Stimulated activated CD8-positive, alpha-beta memory T cell treated with anti-CD3 and anti-CD28 coated beads, Interleukin-15, amount 100 ng/mL, for 24 hours (primary cell): ENCODE results near the gene ZNF500.
A peak's percentile ranks its signal among the peaks of the same experiment; 100 is the strongest.
"Not testable (repeated sequence)": the region's sequence is repeated elsewhere in the genome, so short reads cannot be mapped to it uniquely, and the experiment has no call there.

ENCODE experiments used
- DNase-seq: peaks from one replicate; pipeline ENCODE4 v3.0.0-alpha.2; 2020; ENCODE audit warnings: low read depth

The ZNF500 gene

DNA sequence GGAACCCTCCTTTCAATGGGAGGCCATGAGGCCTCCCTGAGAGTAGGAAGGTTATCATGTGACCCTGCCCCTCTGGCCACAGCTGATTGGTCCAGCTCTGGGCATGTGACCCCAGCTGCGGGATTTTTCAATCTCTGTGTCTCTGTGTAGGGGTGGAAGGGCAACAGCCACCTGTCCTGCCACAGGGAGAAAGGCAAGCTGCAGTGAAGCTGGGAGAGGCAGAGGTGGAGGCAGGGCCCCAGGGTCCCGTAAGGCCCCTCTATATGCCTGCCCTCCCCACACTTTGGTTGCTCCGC is 21.7 kb downstream of the ZNF500 start:
- DNase-seq, result no peak

DNA sequence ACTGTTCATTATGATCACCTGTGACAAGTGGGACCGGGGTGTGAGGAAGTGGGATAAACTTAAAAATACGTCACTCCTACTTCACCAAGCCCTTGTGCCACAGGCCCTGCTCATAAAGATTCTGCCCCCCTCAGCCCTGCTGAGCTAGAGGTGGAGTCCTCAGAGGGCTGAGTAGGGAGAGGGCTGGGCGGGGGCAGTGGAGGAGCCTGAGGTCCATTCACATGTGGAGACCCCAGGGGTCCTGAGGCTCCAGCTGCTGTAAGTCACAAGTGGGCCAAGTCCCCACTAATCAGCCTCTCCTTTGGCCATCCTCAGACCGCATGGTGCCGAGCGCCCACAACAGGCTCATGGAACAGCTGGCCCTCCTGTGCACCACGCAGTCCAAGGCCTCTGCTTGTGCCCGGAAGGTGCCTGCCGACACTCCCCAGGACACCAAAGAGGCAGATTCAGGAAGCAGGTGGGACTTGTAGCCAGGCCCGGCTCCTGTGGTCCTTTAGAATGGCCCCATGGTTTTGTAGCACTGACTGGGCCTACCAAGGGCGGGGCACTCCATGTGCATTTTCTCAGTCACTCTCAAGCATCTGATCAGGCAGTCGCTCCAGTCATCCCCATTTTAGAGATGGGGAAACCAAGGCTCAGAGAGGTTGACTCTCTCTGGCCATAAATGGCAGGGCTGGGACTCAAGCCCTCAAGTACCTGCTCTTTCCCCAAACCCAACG is 22.2 kb downstream of the ZNF500 start:
- no peak for DNase-seq

DNA sequence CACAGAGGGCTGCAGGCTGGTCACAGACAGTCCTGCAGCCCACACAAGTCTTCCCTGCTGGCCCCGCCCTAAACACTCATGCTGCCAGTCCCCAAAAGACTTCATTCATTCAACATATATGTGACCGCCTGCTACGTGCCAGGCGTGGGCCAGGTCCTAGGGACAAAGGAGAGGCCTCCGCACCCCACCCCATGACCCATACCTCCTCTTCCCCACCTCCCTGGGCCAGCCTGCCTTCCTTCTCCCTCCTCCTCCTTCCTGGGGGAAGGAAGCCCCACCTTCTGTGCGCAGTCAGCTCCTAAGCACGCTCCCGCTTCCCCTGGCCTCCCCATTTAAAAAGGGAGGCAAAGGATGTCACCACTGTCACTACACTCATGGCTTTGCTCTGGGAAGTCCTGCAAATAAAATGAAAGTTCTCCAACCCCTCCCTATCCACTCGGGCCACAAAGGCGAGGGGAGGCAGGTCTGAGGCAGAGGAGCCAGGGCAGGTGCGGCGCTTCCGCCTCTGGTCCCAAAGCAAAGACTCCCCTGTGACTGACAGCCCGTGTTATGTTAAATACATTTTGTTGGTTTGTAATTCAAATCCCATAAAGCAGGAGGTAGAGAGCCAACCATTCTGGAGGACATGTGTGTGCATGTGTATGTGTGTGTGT is 23.6 kb downstream of the ZNF500 start:
- DNase-seq, result no peak

DNA sequence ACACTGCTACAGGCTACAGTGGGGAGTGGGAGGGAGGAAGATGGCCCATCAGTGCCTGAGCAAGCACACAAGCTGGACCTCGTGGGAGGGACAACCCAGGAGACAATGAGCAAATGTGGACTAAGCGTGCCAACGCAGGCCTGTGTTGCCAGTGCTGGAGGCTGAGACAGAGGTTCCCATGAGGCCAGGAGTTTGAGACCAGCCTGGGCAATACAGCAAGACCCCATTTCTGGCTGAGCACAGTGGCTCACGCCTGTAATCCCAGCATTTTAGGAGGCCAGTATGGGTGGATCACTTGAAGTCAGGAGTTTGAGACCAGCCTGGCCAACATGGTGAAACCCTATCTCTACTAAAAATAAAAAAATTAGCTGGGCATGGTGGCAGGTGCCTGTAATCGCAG is 28.6 kb downstream of the ZNF500 start:
- DNase-seq, result not testable (repeated sequence)

DNA sequence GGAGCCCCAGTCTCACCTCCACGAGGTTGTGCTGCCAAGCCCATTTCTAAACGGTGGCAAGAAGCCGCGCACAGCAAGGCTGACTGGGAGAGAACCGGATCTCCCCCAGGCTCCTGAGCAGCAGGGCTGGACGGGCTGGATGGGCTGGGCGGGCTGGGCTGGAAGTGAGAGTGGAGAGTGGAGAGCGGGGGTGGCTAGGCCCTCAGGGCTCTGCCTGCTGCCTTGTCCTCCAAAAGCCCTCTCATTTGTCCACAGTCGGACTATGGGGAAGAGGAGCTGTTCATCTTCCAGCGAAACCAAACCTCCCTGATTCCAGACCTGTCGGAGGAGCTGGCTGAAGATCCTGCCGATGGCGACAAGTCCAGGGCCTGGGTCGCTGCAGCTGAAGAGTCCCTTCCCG is 29.4 kb downstream of the ZNF500 start:
- no peak for DNase-seq

DNA sequence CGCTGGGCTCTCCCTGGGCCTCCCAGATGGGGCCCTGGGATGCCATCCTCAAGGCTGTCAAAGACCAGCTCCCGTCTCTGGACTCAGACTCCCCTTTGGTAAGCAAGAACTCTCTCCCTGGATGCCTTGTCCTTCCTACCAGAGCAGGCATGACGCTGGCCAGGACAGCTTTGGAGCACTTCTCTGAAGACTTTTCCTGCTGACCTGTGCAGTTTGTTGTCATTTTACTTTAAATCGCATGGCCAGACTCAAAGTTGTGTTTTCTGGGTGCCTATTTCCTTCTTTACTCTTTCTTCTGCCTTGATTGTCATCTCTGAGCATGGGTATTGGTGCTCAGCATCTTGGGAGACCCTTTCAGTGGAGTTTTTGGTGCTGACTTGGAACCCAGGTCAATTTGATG is 30.4 kb downstream of the ZNF500 start:
- no peak for DNase-seq

DNA sequence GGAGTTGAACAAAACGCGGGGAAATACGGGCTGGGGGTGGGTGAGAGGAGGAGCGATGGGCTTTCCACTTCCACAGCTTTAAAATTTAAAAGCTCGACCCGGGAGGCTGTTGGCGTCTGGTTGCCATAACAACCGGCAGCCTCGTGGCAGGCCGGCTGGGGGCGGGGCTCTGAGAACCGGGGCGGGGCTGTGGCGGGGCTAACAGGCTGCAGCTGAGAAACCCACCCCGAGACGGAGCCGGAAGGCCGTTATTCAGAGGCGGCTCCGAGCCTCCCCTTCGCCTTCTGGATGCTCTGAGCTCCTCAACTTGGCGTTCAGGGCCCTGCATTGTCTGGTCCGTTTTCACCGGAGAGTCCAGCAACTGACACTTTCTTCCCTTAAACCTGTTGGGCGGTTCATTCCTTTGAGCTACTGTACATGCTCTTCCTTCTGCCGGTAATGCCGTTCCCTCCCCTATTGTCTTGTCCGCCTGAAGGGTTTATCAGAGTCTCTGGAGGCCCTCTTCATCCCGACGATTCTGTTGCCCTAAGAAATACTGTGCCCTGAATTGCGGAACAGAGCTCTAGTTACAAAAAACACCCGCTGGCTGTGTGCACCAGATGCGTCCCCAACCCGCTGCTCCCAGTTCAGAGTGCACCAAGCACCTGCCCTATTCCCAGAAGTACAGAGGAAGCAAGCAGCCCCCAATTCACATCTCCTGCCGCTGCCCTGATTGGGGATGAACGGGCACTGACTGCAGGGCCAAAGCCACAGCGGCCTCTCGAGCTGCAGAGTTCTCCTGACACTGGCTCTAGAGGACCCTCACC is 32.0 kb downstream of the ZNF500 start:
- DNase-seq, result peak; percentile 87

DNA sequence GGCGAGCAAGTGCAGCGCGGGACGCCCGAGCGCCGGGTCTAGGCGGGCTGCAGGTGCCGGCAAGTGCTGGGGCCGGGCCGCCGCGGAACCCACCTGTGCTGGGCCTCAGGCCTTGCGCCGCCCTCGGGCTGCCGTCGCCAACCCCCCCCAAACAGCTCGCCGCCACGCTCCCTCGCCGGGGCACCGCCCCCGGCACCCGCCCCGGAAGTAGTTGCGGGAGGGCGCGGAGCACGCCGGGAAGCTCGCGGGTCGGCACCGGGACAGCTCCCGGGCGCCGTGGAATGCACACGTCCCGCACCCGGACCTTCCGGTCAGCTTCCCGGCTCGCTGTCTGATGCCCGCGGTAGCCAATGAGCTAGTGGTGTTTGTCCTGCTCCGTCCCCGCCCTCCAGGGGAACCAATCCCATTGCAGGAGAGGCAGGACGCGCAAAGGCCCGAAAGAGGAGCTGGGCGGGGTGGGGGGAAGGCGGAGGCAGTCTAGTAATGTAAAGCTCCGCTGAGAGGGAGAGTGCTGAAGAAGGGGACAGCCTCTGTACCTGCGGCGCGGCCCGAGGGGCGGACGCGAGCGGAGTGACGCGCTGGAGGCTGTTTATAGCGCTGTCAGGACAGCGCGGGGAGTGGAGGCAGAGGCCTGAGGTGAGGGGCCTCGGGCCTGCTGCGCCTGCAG is 32.8 kb downstream of the ZNF500 start, which contains the start of the genes ANKS3 and DNAAF8:
TSS of gene ANKS3 (minus strand) at position 209 of the 667 bp plus-strand sequence. CDS start 4,122 bp downstream, outside the sequence.
TSS of gene DNAAF8 (plus strand) at position 475 of the 667 bp plus-strand sequence. CDS start 1,978 bp downstream, outside the sequence.
- peak; percentile 63 for DNase-seq

DNA sequence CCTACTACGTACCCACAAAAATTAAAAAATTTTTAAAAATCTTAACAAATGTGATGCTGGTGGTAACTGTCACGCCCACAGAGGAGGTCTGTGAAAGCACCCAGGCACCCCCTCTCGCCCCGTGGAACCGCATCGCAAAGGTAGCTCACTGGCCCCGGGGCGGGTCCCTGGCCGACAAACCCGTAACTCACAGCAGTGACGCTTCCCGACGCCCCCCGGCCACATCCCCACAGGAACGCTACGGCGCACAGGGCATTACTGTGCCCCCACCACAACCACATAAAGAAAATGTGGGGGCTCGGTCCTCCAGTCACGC is 33.3 kb downstream of the ZNF500 start:
- no peak for DNase-seq

DNA sequence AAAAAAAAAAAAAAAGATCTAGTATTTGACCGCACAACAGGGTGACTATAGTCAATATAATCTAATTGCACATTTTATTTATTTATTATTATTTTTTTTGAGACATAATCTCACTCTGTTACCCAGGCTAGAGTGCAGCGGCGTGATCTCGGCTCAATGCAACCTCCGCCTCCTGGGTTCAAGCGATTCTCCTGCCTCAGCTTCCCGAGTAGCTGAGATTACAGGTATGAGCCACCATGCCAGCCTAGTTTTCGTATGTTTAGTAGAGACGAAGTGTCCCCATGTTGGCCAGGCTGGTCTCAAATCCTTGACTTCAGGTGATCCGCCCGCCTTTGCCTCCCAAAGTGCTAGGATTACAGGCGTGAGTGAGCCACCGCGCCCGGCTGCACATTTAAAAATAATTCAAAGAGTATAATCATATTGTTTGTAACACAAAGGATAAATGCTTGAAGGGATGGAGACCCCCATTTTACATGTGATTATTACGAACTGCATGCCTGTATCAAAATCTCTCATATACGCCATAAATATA is 33.7 kb downstream of the ZNF500 start:
- DNase-seq, result no peak

DNA sequence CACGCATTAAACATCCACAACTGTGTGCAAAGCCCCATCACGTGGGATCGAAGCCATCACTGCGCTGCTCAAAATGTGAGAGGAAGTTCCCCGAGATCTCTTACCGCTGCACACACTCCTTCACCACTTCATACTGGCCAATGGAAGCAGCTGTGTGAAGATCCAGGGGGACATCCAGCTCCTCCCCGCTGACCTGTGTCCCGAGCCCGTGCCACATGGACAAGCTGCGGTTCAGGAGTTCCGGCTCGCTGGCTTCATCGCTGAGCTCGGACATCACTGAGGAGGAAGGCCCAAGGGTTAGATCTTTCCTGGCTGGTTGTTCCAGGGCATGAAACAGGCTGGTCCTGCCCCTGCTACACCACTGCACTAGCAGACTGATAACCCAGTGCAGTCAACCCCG is 37.1 kb downstream of the ZNF500 start:
- DNase-seq, result no peak

DNA sequence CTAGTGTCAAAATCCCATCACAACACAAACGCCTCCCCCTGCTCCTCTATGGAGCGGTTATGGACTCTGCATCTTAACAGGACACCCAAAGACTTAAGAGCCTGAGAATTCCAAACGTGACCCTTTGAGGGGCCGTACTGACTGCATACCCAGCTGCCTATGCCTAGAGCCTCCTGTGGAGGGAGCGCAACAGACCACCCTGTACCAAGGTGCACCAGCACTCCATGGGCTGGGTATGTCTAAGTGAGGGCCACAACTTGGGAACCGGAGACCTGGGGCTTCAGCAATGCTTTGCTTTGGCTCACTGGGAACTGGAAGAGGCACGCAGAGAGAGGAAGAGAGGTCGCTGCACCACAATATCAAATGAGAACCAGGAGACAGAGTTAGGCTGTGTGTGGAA is 38.3 kb downstream of the ZNF500 start:
- DNase-seq, result no peak

DNA sequence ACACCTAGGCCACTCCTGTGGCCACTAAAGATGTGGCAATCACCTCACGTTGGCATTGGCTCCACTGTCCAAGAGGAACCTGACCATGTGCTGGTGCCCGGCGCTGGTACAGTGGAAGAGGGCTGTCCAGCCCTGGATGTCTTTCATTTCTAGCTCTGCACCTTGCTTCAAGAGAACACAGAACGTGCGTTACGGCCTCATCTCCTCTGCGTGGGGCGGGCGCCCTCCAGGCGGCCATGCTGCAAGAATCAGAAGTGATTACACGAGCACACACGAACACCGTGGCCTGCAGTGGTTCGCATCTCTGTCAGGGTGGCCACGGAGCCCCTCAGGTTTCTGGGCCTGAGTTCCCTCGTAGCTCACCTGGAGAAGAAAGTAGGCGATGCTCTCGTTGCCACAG is 40.3 kb downstream of the ZNF500 start:
- no peak for DNase-seq

DNA sequence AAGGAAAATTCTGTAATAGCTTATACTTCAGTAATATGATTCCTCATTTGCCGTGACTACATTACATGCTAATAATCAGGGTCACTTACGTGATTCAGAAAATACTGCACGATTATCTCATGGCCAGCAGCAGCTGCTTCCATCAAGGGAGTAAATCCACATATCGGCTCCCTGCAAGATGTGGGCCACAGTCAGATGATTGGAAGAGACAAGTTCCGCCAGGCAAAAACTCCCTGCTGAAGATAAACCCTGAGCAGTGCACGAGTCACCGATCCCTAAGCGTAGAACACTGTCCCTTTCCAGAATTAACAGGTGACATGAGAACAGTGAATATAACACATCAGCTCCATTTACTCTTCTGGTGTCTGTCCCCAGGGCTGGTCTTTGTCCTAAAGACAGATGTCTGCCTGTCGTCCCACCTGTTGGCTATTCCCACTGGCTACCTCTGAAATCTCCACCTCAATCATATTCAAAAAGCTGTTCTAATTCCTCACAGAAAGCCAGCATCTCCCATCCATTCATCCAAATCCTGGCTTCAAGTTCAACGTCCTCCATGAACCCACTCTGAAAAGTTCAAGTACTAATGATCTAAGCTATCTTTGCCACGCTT is 42.2 kb downstream of the ZNF500 start:
- no peak for DNase-seq

DNA sequence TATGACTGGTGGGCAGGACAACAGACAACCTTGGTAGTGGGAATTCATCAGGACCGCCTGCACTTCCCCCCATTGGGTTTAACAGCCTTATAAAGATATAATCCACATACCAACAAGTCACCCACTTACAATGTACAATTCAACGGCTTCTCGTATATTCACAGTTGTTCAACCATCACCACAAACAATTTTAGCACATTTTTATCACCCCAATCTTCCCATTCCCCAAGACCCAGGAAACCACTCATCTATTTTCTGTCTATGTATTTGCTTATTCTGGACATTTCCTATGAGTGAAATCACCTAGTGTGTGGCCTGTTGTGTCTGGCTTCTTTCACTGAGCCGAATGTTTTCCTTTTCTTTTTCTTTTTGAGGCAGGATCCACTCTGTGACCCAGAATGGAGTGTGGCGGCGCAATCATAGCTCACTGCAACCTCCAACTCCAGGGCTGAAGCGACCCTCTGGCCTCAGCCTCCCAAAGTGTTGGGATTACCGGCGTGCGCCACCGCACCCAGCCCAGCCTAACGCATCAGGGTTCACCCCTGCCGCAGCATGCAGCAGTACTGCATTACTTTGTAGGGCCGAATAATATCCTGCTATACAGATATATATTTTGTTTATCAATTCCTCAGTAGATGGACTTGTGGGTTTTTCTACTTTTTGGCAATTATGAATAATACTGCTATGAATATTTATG is 43.7 kb downstream of the ZNF500 start:
- no peak for DNase-seq

DNA sequence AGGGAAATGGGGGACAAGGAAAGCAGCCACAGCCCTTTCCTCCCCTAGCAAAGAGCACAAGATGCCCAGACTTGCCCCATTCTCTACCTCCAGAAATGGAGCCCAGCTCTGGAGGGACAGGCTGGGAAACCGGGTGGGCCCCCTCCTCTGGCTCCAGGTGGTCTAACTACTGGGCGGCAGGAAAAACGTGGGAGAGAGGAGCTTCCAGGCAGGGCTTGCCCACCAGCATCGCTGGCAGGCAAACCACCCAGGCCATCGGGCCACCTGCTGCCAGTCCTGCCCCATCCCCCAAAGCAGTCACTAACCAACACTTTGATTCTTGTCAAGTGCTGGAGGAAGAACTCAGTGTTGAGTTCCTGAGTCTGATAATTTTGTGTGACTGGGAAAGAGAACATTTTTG is 48.5 kb downstream of the ZNF500 start:
- no peak for DNase-seq

DNA sequence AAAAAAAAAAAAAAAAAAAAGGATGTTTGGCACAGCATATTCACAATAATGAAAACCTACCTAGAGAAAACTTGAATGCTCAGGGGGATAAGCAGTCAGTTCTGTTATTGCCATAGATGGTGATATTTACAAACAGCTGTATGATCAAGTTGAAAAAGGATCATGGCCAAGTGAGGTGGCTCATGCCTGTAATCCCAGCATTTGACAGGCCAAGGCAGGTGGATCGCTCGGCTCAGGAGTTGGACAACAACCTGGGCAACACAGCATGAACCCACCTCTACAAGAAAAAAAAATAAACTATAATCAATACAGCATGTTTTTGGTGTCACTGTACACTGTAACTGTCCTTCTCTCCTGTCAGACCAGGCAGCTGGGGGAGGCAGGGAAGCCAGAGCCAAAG is 52.0 kb downstream of the ZNF500 start:
- DNase-seq, result no peak

DNA sequence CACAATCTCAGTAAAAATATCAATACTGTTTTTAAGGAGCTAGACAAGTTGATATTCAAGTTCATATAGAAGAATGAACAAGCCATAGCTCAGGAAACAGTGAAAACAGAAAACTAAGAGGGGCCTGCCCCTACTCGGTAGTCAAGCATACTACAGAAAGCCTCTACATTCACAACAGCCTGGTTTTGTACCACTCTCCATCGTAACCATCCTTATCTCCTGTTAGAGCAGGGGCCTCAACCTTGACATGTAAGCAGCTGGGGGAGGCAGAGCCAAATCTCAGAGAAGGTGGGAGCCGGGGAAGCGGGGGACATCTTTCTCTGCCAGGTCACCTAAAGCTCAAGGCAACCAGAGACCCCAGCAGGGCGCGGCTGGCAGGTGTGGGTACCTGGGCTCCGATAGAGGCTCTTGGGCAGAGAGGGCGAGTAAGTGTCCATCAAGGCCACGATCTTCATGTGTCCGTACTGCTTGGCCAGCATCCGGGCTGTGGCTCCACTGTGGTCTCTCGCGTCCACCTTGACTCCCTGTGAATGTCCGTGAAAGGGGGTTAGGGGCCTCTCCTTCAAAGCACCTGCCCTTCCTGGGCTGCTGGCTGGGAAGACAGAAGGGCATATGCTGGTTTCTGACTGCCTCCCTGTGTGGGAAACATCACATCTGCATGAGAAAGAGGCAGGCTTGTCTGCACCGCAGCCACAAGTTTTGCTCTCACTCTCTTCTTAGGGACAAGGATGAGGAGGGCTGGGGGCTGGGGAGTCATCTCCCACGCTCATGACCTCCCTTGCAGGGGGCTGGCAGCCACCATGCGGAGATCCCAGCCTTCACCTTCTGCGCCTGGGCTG is 53.1 kb downstream of the ZNF500 start:
- DNase-seq, result no peak

DNA sequence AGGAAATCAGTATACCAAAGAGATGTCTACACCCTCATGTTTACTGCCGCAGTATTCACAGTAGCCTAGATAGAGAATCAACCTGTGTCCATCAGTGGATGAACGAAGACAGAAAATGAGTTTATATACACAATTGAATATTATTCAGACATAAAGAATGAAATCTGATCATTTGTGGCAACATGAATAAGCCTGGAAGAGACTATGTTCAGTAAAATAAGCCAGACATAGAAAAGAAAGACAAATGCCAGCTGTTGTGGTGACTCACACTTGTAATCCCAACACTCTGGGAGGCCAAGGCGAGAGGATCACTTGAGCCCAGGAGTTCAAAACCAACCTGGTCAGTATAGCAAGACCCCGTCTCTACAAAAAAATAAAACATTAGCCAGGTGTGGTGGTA is 57.5 kb downstream of the ZNF500 start:
- DNase-seq, result no peak

DNA sequence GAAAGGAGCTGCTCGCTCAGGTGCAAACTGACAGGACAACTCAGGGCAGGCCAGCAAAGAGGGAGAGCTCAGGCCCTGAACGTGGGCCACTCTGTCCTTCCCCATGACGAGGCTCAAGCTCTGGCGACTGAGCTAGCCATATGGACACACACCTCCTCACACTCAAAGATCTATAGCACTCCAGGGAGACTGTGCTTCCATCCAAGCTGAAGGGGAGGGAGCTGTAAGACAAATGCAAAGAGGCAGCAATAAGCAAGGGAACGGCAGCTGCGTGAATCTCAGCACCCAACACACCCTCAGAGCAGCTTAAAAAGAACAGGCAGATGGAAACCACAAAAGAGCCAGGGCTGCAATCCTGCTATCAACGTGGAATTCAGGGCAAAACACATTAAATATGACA is 60.1 kb downstream of the ZNF500 start:
- no peak for DNase-seq
